GM23248 (cell line): ENCODE results near the gene MLLT6.

Experiments
- EZH2 ChIP-seq: fragments of 200-600 bp; sonication (generic); IDR thresholded peaks from 2 replicates; pipeline ENCODE4 v1.6.1; 2018; ENCODE audit warnings: antibody characterized with exemption, mild to moderate bottlenecking; ENCODE audit not compliant: insufficient read depth, poor library complexity, severe bottlenecking
- EZH2phosphoT487 ChIP-seq: fragments of 200-600 bp; sonication (generic); IDR thresholded peaks from 2 replicates; pipeline ENCODE4 v1.6.1; 2018; ENCODE audit warnings: antibody characterized with exemption, moderate library complexity, mild to moderate bottlenecking, low read depth; ENCODE audit not compliant: insufficient read depth

GRCh38 chr17:38728290-38728831 lies 23.3 kb downstream of the MLLT6 start:
- TF ChIP-seq EZH2phosphoT487 (no peak), EZH2 (no peak)
